MCF 10A (cell line): ENCODE measurements around the gene TAS2R40. TPM values are rescaled to one million over a fixed set of nuclear protein-coding genes. Genes with fewer than 3 reads are reported as not detected.
A peak's percentile ranks its signal among the peaks of the same experiment; 100 is the strongest.
"Not testable (repeated sequence)": the region's sequence is repeated elsewhere in the genome, so short reads cannot be mapped to it uniquely, and the experiment has no call there.

Experiments
- Bru-seq: library from RNA; stranded (reverse); fragments of 400-500 nt; gene quantifications from one replicate; lab custom pipeline; 2021; lab: Mats Ljungman, UMichigan
- BruChase-seq, 2 experiments: library from RNA; stranded (reverse); fragments of 400-500 nt; gene quantifications; one replicate each; lab custom pipeline; 2021; lab: Mats Ljungman, UMichigan
- BruUV-seq: library from RNA; stranded (reverse); fragments of 400-500 nt; replicated peaks from 2 replicates; lab custom pipeline; 2021; lab: Mats Ljungman, UMichigan
- CTCF ChIA-PET: fragments of 300-600 bp; sonication (Branson Sonifier 250); formaldehyde crosslinking; extraction: SDS; loops from one replicate; lab custom pipeline; 2021; ENCODE audit warnings: antibody characterized with exemption, inconsistent platforms; lab: Yijun Ruan, JAX
- POLR2A ChIA-PET: fragments of 300-600, 350-650 bp; sonication (Branson Sonifier 250); formaldehyde crosslinking; extraction: SDS; loops from one replicate; lab custom pipeline; 2020; ENCODE audit warnings: antibody characterized with exemption, inconsistent platforms; lab: Yijun Ruan, JAX
- DNase-seq: peaks from one replicate; pipeline ENCODE4 v3.0.0-alpha.2; 2018; ENCODE audit not compliant: unreplicated experiment
- H3K27ac Mint-ChIP-seq: one replicate; pipeline ENCODE4 v1.8.0; 2022; ENCODE audit warnings: mild to moderate bottlenecking, low read depth, mixed read lengths; ENCODE audit not compliant: unreplicated experiment
- H3K27me3 Mint-ChIP-seq: one replicate; pipeline ENCODE4 v1.8.0; 2022; ENCODE audit warnings: mixed read lengths; ENCODE audit not compliant: insufficient read depth, unreplicated experiment
- H3K36me3 Mint-ChIP-seq: one replicate; pipeline ENCODE4 v1.8.0; 2022; ENCODE audit warnings: mild to moderate bottlenecking, moderate library complexity, mixed read lengths; ENCODE audit not compliant: insufficient read depth, unreplicated experiment
- H3K4me1 Mint-ChIP-seq: one replicate; pipeline ENCODE4 v1.8.0; 2022; ENCODE audit warnings: mixed read lengths; ENCODE audit not compliant: insufficient read depth, unreplicated experiment
- H3K4me3 Mint-ChIP-seq: one replicate; pipeline ENCODE4 v1.8.0; 2022; ENCODE audit warnings: mild to moderate bottlenecking, moderate library complexity, mixed read lengths; ENCODE audit not compliant: unreplicated experiment
- H3K9me3 Mint-ChIP-seq: one replicate; pipeline ENCODE4 v1.8.0; 2022; ENCODE audit warnings: mixed read lengths; ENCODE audit not compliant: unreplicated experiment
- intact Hi-C: fragments of 100-400 bp; cut with micrococcal nuclease; formaldehyde crosslinking; loops from 2 replicates; pipeline ENCODE4 v1.14.1; 2022
- long read RNA-seq: library from polyadenylated mRNA; stranded (forward); transcript quantifications from one replicate; pipeline ENCODE4 v2.0.0, GENCODE V29; 2022
- total RNA-seq: library from RNA; stranded (reverse); gene quantifications from 2 replicates; pipeline ENCODE4 v1.2.3, GENCODE V29; 2022
- TF ChIP-seq, protein P1 (sequence below): fragments of 200-600 bp; IDR thresholded peaks from one replicate; pipeline ENCODE4 v1.8.0; 2022; ENCODE audit warnings: antibody characterized with exemption, mild to moderate bottlenecking; ENCODE audit not compliant: unreplicated experiment

The TAS2R40 gene
- total RNA-seq (not detected in 2 replicates), Bru-seq, nascent RNA (not detected), BruChase-seq, experiment 1, labeled RNA remaining after a 6-hour chase (not detected), BruChase-seq, experiment 2, labeled RNA remaining after a 2-hour chase (not detected)
- long read RNA-seq, result 0 reads

DNA sequence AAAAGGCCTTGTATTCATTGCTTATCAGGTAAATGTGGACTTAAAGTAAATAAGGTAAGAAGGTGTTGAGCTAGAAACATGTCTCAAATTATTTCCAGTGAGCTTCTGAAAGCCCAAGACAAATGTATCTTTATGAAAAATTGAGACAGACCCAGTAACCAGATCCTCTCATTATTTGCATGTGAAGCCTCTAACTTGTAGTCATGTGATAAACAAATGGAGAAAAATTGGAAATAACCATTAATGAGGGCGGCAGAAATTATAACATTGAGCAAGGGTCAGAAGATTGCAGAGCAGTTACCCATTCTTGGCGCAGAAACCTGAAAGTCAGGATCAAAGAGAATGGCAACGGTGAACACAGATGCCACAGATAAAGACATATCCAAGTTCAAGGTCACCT lies at the start of gene TAS2R40:
TAS2R40 (plus strand) TSS at position 301 of the 400 bp plus-strand sequence; CDS start at position 343, 42 bp downstream.
- peaks cover 82% of the 10 kb centered on the region for H3K27me3 Mint-ChIP-seq

DNA sequence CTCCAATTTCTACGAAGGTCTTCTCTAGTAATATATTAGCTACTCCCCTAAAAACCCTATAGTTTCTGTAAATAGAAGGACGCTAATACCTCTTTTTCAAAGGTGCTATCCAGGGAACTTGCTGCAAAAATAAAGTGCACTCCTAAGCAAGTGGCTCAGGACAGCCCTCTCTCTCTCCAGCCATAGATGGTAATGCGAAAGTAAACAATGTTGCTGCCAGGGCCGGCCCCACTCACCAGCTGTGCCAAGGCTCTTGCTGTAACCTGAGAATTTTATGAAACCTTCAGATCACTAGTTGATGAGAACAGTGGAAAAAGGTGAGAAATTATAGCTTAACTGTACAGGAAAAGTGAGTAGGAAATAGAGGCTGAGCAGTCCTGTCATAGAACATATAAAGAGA lies 49.5 kb upstream of the TAS2R40 start:
- H3K27me3 Mint-ChIP-seq, result no peaks in the 10 kb centered on the region
- H3K4me3 Mint-ChIP-seq, result peak overlapping the region; percentile 32
- CTCF ChIA-PET, result interaction anchor here (0.6 to 2.2 kb wide), 6 partner anchors 43 to 664 kb away, joined by 3 to 11 read pairs (median 5); no protein-coding TSS in a partner anchor

More for the DNA sequence above, at the start of gene TAS2R40:
- intact Hi-C loops, result no loop called here
- CTCF ChIA-PET, result interaction anchor here (0.7 to 9.8 kb wide), 6 partner anchors 10 to 355 kb away, joined by 3 to 531 read pairs (median 6); no protein-coding TSS in a partner anchor
- H3K36me3 Mint-ChIP-seq, result no peaks in the 10 kb centered on the region
- TF ChIP-seq, protein P1, sequence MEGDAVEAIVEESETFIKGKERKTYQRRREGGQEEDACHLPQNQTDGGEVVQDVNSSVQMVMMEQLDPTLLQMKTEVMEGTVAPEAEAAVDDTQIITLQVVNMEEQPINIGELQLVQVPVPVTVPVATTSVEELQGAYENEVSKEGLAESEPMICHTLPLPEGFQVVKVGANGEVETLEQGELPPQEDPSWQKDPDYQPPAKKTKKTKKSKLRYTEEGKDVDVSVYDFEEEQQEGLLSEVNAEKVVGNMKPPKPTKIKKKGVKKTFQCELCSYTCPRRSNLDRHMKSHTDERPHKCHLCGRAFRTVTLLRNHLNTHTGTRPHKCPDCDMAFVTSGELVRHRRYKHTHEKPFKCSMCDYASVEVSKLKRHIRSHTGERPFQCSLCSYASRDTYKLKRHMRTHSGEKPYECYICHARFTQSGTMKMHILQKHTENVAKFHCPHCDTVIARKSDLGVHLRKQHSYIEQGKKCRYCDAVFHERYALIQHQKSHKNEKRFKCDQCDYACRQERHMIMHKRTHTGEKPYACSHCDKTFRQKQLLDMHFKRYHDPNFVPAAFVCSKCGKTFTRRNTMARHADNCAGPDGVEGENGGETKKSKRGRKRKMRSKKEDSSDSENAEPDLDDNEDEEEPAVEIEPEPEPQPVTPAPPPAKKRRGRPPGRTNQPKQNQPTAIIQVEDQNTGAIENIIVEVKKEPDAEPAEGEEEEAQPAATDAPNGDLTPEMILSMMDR, result no peak
- no peak within 1 kb of the TSS for H3K4me3 Mint-ChIP-seq
- POLR2A ChIA-PET, result interaction anchor here (0.8 kb wide), 1 partner anchor 215 kb away, joined by 3 read pairs; no protein-coding TSS in a partner anchor
- no peaks in the 10 kb centered on the region for H3K9me3 Mint-ChIP-seq
- H3K4me1 Mint-ChIP-seq, result no peaks in the 10 kb centered on the region
- no peak within 1 kb of the TSS for H3K27ac Mint-ChIP-seq
- BruUV-seq, result no TSS peak
- no peak for DNase-seq

DNA sequence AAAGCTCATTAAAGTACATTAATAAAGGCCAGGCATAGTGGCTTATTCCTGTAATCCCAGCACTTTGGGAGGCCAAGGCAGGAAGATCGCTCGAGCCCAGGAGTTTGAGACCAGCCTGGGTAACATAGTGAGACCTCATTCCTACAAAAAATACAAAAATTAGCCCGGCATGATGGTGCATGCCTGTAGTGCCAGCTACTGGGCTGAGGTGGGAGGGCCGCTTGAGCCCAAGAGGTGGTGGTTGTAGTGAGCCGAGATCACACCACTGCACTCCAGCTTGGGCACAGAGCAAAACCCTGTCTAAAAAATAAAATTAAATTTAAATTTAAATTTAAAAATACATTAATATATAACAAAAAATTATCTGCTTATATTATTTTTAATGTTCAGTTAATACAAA lies 45.7 kb upstream of the TAS2R40 start:
- ChIA-PET POLR2A (no interaction called here), CTCF (no interaction called here)
- DNase-seq, result no peak
- intact Hi-C loops, result no loop called here
- H3K27ac Mint-ChIP-seq, result no peak overlapping the region
- peaks cover 10% of the 10 kb centered on the region for H3K9me3 Mint-ChIP-seq
- no peaks in the 10 kb centered on the region for H3K36me3 Mint-ChIP-seq
- no peaks in the 10 kb centered on the region for H3K27me3 Mint-ChIP-seq
- H3K4me3 Mint-ChIP-seq, result no peak overlapping the region
- no TSS peak for BruUV-seq
- TF ChIP-seq, protein P1, result no peak
- peaks cover 11% of the 10 kb centered on the region for H3K4me1 Mint-ChIP-seq

More for the DNA sequence above, 49.5 kb upstream of the TAS2R40 start:
- BruUV-seq, result no TSS peak
- H3K9me3 Mint-ChIP-seq, result no peaks in the 10 kb centered on the region
- peaks cover 11% of the 10 kb centered on the region for H3K4me1 Mint-ChIP-seq
- no peak overlapping the region for H3K27ac Mint-ChIP-seq
- intact Hi-C loops, result no loop called here
- DNase-seq, result peak; percentile 71
- H3K36me3 Mint-ChIP-seq, result peaks cover 6% of the 10 kb centered on the region
- TF ChIP-seq, protein P1, result no peak
- POLR2A ChIA-PET, result interaction anchor here (0.6 to 1.2 kb wide), 2 partner anchors 36 to 115 kb away, joined by 3 read pairs; no protein-coding TSS in a partner anchor

DNA sequence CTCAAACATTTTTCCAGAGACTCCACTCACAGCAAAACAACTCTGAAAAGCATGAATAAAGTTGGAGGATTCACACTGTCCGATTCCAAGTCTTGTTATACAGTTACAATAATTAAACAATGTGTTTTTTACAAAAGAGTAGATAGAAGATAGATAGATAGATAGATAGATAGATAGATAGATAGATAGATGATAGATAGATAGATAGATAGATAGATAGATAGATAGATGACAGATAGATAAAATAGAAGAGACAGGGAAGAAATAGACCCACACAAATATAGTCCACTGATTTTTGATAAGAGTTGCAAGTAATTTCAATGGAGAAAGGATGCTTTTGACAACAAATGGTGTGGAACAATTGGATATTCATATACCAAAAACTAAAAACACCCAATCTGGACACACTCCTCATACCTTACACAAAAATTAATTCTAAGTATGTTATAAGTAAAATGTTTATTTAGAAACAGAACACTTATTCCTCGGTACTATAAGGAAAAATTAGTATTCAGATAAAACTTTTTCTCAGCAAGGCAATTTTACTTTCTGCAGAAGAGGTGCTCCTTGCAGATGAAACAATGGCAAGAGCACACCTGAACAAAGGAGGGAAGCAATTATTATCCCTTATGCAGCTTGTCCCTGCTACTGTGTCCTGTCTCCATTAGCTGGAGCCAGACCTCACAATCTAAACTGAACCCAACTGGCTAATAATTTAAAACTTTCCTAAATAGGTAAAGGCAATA lies 44.3 kb upstream of the TAS2R40 start:
- DNase-seq, result no peak
- ChIA-PET CTCF (interaction anchor here (1.1 kb wide), 1 partner anchor 10 kb away, joined by 3 read pairs; no protein-coding TSS in a partner anchor), POLR2A (no interaction called here)
- H3K4me3 Mint-ChIP-seq, result no peak overlapping the region
- H3K9me3 Mint-ChIP-seq, result peaks cover 10% of the 10 kb centered on the region
- no peaks in the 10 kb centered on the region for H3K36me3 Mint-ChIP-seq
- no peaks in the 10 kb centered on the region for H3K27me3 Mint-ChIP-seq
- TF ChIP-seq, protein P1, result no peak
- H3K27ac Mint-ChIP-seq, result no peak overlapping the region
- intact Hi-C loops, result no loop called here
- no TSS peak for BruUV-seq
- peaks cover 2% of the 10 kb centered on the region for H3K4me1 Mint-ChIP-seq

DNA sequence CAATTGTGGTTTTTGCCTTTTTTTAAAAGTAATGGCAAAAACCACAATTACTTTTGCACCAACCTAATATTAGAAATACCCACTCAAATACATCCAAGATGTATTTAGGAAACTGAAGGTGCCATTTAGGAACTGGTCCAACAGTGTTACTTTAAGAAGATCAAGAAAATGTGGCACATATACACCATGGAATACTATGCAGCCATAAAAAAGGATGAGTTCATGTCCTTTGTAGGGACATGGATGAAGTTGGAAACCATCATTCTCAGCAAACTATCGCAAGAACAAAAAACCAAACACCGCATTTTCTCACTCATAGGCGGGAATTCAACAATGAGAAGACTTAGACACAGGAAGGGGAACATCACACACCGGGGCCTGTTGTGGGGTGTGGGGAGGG lies 41.1 kb upstream of the TAS2R40 start:
- CTCF ChIA-PET, H3K9me3 Mint-ChIP-seq, H3K4me1 Mint-ChIP-seq, DNase-seq, H3K27ac Mint-ChIP-seq, H3K4me3 Mint-ChIP-seq, POLR2A ChIA-PET, intact Hi-C loops, BruUV-seq, H3K36me3 Mint-ChIP-seq: not testable (repeated sequence)
- peaks cover 25% of the 10 kb centered on the region for H3K27me3 Mint-ChIP-seq
